HG03159 (cell line): ENCODE data around the gene SEC61A2.
A peak's percentile ranks its signal among the peaks of the same experiment; 100 is the strongest.

Experiments
- ATAC-seq: cut with Tn5 transposase; IDR thresholded peaks from one replicate; pipeline ENCODE4 v1.9.1; 2021; ENCODE audit warnings: mild to moderate bottlenecking, moderate library complexity; ENCODE audit not compliant: unreplicated experiment

The SEC61A2 gene

GRCh38 chr10:12195603-12196506 is 66.4 kb downstream of the SEC61A2 start, which contains the start of the genes CDC123 and NUDT5:
Gene CDC123 (plus strand): TSS chr10:12196188. CDS start chr10:12196246, 58 bp downstream.
Gene NUDT5 (minus strand): TSS chr10:12195891. CDS start chr10:12186291, 9,600 bp downstream.
- peak; percentile 92 for ATAC-seq

- ATAC-seq, result no peak
Measured at GRCh38 chr10:12196531-12197211, 67.2 kb downstream of the SEC61A2 start.

GRCh38 chr10:12198156-12198555 is 68.7 kb downstream of the SEC61A2 start:
- ATAC-seq, result no peak

- no peak for ATAC-seq
Measured at GRCh38 chr10:12200850-12201249, 71.4 kb downstream of the SEC61A2 start.

- ATAC-seq, result no peak
Measured at GRCh38 chr10:12201543-12201942, 72.1 kb downstream of the SEC61A2 start.

- ATAC-seq, result no peak
Measured at GRCh38 chr10:12202226-12202625, 72.7 kb downstream of the SEC61A2 start.

- ATAC-seq, result no peak
Measured at GRCh38 chr10:12205082-12205481, 75.6 kb downstream of the SEC61A2 start.

GRCh38 chr10:12207114-12207513 is 77.6 kb downstream of the SEC61A2 start:
- no peak for ATAC-seq

GRCh38 chr10:12208460-12208859 is 79.0 kb downstream of the SEC61A2 start:
- ATAC-seq, result no peak

GRCh38 chr10:12212454-12212853 is 83.0 kb downstream of the SEC61A2 start:
- no peak for ATAC-seq

- no peak for ATAC-seq
Measured at GRCh38 chr10:12213621-12214020, 84.1 kb downstream of the SEC61A2 start.

- ATAC-seq, result no peak
Measured at GRCh38 chr10:12214093-12214492, 84.6 kb downstream of the SEC61A2 start.

GRCh38 chr10:12214763-12215218 is 85.3 kb downstream of the SEC61A2 start:
- ATAC-seq, result no peak
